NCI-H345 treated with DMSO at 0.1 percent for 48 hours (cell line): ENCODE results near the gene BTBD3.
A peak's percentile ranks its signal among the peaks of the same experiment; 100 is the strongest.

Experiments
- DNase-seq: peaks from one replicate; lab custom pipeline; 2025; ENCODE audit not compliant: unreplicated experiment; lab: John Stamatoyannopoulos, UW

The BTBD3 gene

DNA sequence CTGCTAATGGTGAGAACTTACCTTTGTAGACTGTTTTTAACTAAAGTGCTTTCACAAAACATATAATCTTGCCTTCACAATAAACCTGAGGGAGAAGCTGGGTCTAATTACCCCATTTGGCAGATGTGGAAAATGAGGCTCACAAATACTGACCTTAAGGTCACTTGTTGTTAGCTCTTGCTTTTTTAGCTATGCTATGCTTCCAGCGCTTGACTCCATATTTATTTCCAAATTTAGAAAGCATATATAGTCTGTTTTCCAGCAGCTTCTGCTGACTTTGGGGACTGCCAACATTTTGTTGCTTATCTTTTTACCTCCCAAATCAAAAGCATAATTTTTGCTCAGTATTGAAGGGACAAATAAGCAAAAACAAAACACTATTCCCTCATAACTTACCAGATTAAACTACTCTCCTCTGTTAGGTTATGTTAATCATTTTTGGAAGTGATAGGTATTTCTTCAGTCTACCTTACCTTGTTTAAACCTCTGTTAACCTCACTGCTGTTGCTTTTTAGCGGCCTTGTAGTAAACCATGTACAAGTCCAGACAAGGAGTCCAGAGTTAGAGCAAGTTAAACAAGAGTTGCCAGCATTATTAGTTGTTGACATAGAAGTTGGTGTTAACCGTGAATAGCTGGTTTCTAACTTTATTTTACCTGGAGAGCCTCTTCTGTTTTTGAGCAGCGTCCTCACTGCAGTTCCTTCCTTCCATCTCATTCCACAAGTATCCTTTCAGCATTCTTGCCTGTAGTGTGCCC lies 4.9 kb upstream of the BTBD3 start:
- no peak for DNase-seq

DNA sequence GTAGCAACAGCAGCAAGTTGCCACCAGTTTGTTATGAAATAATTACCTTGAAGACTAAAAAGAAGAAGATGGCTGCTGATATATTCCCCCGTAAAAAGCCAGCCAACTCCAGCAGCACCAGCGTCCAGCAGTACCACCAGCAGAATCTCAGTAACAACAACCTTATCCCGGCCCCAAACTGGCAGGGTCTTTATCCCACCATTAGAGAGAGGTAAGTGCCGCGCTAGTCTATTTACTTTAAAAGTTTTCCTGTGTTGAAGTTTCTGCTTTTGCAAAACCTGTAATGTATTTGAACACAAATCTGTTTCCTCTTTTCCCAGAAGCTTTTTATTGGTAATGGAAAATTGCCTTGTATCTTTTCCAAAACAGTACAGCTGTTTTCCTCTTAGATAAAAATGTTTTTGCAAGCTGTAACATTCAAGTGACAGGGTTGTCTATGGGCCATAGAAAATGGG lies 725 bp downstream of the BTBD3 start:
- DNase-seq = peak; percentile 24

DNA sequence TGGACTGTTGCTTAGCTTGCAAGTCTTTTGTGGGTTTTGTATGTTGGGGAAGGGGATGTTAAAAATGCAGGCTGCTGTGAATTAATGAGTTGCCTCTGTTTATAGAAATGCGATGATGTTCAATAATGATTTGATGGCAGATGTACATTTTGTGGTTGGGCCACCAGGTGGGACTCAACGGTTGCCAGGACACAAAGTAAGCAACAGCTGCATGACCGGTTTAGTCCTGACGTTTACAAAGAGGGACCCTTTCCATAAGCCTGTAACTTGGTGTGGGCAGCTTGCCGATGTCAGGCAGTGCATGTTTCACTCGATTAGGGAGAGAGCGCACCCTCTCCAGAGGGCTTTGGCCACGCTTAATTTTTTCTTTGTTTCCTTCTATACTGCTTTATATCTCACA lies 1.3 kb downstream of the BTBD3 start:
- peak; percentile 90 for DNase-seq

DNA sequence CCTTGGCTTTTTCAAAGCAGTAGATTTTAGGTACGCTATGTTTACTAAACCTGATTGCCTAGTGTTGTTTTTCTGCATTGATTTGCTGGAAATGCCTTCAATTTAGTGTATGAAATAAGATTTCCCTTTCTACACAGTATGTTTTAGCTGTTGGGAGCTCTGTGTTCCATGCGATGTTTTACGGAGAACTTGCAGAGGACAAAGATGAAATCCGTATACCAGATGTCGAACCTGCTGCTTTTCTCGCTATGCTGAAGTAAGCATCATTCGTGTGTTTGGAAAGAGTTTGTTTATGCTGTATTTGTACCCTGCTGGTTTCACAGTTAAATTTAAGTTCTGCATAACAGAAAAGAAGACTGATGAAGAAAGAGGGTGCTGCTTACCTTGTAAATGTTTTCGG lies 1.9 kb downstream of the BTBD3 start:
- DNase-seq = peak; percentile 36

DNA sequence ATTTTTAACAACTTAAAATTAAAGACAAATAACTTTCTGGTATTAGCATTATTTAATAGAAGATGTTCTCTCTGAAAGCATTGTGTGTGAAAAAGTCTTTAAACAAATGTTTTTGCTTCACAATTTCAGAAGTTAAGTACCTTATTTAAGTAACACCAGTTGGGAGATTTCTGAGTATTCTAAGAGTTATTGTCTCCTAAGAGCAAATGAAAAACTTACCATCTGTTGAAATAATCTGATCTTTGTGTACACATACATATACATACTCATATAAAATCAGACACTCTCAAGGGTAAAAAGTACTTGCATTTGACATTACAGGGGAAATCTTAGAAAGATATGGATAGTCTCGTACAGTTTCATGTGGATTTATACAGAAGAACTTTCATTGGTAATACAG lies 2.4 kb downstream of the BTBD3 start:
- DNase-seq = no peak

DNA sequence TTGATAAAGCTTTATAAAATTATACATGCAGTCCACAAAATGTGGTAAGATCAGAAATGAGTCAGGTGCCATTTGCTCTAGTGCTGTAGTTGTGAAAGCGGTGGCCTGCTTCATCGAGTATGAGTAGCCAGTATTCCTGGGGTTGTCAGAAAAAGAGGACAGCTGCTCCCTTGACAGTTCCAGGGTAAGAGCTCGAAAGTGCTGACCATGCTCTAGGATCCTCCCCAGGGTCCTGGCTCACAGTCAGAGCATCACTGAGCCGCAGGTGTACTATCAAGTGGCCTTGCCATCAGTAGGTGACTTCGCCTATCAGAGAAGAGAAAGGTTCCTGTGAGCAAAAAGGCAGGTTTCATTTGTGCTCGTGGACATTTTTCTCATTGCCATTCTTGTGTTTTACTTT lies 3.6 kb downstream of the BTBD3 start:
- peak; percentile 75 for DNase-seq

DNA sequence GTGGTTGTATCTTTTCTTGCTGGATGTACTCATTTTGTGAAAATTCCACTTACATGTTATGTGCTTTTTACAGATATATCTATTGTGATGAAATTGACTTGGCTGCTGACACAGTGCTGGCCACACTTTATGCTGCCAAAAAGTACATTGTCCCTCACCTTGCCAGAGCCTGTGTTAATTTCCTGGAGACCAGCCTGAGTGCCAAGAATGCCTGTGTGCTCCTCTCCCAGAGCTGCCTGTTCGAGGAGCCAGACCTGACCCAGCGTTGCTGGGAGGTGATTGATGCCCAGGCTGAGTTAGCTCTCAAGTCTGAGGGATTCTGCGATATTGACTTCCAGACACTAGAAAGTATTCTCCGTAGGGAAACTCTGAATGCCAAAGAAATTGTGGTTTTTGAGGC lies 4.9 kb downstream of the BTBD3 start:
- DNase-seq = no peak

DNA sequence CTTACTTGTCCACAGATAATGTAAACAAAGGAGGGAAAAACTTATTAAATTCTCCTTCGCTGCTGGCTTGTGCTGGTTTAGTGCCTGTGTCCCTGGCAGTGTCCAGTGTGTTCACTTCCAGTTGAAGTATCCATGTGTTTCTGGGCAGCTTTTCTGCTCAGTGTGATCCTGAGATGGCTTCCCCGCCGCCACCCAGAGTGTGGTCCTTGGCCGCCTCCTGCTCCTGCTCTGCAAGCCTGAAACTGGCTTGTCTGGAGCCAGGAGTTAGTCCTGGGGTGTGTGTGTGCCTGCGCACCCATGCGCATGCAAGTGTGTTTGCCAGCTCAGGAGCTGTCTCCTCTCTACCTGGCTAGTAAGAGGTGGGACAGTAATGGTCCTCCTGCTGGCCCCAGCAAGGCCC lies 7.2 kb downstream of the BTBD3 start:
- DNase-seq = no peak

DNA sequence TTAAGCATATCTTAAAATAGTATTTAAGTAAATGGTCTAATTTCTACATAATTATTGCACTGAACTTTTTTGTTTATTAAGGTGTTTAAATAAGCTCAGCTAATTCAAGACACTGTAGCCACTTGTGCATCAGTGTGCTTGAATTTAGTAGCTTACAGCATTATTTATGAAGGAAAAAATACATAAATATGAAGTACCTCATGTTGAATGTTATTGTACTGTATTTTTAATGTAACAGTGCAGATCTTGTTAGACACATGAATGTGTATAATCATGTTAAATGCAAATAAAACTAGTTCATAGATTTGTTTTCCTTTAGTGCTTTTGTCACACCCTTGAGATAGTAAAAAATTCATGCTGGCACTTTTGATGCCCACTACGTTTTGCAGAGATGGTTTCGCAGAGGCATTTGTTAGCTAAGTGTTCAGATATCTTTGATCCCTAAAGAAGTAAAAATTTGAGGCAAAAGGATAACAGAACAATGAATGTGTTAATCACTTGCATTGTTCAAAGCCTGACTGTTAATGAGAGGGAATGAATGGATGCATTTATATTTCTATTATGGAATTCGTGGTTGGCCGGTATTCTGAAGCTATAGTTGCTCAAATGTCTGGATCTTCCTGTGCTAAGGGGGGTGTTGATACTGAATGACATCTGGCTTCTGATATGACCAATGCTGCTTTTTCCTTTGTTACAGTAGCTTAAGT lies 8.8 kb downstream of the BTBD3 start:
- DNase-seq = no peak

DNA sequence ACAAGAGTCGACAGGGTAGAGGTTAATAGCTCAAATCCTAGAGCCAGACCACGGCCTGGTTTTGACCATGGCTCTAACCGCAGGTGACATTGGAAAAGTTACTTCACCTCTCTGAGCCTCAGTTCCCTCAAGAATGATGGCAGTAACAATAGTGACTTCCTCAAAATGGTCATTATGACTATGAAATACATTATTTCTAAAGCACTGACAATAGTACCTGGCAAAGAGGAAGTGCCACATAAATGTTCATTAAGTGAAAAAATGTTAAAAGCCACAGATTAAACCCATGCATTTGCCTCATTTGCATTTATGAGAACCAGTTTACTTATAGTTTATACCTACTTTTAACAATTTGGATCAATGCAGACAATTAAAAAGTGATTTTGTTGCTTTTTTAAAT lies 12.3 kb downstream of the BTBD3 start:
- DNase-seq = no peak

DNA sequence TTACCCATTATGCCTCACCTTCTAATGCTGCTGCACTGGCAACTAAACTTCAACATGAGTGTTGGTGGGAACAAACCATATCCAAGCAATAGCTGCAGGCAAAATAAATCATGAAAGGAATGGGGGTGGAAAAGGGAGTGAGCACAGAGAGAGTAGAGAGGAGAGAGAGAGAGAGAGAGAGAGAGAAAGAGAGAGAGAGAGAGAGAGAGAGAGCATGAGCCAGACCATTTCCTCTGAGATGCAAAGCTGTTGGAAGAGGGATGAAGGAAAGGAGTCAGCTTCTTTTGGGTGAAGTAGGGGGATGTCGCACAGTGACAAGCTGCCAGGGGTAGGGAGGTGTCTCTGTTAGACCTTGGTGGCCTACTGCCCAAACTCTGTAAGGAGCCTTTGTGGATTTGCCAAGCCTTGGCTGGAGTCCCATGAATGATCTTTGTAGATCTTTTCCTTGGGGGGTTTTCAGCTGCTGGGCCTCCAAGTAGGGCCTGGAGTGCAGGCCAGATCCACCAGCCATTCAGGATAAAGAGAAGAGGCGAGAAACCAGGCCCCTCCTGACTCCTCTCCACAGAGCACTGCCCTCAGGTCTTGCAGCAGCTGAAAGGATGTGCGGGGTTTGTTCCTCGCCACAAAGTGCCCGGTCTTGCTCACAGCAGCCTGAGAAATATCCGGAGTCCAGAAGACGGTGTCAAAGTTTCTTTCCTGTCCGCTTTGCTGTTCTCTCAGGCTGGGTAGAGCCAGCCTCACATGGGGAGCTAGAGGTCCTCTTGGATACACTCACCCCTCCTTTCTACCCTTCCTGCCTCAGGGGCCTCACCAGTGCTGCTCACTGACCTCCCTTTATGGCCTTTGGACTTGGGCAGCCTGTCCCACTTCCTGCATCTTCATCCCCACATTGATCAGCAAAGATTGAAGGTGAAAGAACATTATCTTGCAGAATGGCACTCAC lies 17.8 kb downstream of the BTBD3 start:
- no peak for DNase-seq

DNA sequence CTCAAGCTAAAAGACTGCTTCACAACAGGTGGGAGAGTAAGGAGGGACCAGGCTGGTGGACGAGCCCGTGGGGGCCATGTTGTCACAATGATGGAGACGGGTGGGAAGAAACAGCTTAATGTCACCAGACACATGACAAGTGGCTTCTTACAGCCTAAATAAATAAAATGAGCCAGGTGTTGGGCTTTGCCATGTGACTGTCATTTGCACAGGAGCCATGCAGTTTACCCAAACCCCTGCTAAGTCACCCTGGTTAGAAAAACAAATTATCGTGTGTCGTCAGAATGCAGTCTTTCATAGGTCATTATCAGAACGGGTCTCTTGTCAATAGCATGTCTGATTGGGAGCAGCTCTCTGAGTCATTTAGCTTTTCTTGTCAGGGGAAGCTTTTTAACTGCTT lies 18.5 kb downstream of the BTBD3 start:
- peak; percentile 99 for DNase-seq

DNA sequence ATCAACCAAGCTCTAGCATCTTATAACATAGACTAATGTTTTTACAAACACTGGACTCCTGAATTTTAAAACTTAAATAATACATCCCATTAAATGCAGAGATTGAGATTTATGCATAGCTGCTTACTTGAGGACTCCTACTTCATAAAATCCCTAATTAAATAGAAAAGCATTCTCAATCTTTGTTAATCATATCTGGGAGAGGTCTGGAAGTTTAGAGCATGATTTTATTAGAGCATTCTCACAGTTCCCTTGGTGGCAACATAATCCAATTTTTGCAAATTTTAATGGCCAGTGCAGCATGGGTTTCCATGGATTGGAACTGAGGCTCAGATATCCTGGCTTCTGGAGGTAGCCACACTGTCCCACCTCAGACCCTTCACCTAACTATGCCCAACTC lies 19.5 kb downstream of the BTBD3 start:
- DNase-seq = no peak

DNA sequence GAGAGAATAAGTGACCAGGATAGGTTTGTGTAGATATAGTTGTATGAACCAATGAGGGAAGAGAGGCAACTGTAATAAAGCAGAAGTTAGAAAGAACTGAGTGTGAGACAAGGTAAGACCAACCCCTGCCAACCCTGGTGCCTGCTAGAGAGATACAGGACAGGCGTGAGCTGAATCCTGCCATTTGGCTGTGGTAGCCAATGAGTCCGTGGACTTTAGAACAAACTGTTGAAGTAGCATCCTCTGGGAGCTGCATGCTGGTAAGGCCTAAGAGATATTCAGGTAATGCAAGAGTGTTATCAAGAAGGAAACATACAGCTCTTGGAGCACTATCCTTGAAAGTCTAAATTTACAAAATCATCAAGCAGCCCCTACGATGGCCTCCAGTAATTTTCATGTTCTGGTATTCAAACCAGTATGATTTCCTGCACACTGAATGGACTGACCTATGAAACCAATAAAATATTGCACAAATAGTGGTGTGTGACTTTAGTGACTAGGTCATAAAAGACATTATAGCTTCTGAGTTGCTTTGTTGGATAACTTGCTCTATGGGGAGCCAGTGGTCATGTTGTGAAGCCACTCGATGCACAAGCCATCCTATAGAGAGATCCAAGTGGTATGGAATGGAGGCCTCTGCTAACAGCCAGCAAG lies 24.0 kb downstream of the BTBD3 start:
- DNase-seq = no peak

DNA sequence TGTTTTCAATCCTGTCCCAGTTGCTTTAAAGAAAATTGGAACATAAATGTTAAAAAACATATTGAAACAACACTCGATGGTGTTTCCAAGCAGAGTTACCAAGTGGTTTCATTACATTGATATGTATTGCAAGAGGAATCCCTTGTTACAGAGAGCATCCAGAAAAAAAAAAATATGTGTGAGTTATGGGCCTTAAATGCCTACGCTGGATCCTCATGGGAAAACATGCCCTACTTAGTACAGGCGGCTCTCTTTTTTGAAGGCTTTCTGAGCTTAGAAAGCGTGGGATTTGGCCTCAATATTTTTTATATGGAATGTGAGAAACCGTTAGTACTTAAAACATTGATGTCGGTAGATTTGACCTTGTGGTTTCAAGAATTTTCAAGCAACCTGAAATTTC lies 26.1 kb downstream of the BTBD3 start:
- no peak for DNase-seq

DNA sequence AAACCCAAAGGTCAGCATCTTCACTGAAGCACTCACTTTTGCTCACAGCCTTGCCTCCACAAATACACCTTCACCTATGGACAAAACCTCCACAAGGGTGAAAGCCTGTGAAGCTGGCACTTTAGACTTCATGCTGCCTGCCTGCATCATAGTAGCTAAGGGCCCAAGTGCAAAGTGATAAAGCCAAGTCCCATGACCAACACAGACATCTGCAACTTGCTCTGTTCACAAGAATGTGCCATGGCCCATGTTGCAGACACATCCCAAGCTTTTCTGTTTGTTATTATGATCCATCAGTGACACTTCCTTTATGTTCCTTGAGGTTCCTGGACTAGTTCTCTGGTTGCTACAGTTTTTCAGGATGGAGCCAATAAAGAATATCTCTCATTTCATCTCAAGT lies 31.1 kb downstream of the BTBD3 start:
- no peak for DNase-seq

DNA sequence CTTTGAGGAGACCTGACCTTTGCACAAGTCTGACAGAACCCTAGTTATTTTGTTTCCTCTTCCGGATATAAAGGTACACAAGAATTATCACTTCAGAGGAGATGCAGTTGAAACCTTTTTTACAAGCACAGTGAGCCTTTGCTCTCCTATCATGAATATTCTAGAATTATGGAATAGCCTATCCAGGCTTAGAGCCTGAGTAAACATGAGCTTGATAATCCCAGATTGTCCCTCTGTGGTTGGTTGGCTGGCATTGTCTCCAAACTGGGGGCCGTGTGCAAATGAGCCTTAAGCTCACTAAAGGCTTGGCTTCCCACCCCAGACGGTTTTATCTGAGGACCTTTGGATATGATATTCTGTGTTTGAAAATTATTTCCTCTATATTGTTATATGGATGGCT lies 32.0 kb downstream of the BTBD3 start:
- DNase-seq = no peak

DNA sequence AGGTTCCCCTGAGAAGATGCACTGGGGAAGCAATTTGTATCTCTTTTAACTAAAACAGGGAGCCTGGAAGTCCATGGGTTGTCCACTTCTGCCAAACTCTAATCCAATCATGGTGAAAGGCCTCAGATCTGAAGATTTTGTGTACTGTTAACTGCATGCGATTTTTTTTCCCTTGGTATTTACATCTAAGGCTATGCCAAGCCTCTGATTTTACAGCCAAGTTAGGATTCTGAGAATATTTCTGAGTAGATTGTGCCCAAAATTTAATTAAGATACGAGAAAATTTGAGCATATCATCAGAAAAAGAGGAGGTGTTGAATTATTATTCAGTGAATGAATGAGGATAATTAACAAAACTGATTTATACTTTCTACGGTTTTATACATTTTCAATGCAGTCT lies 34.0 kb downstream of the BTBD3 start:
- no peak for DNase-seq

DNA sequence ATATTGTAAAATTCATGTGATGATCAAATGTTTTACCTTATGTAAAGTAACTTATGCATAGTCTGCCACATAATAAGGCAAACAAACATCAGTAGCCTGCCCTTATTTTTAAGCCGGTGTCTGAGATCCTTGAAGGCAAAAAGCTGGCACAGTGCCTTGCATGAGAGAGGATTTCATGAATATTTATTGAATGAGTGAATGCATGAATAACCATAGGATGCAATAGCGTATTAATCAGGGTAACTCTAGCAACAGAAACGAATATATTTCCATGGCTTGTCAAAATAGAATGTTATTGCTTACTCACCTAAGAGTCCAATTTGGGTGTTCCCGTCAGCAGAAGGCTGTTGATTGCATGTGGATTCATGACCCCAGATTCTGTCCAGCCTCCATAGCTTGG lies 34.9 kb downstream of the BTBD3 start:
- no peak for DNase-seq

DNA sequence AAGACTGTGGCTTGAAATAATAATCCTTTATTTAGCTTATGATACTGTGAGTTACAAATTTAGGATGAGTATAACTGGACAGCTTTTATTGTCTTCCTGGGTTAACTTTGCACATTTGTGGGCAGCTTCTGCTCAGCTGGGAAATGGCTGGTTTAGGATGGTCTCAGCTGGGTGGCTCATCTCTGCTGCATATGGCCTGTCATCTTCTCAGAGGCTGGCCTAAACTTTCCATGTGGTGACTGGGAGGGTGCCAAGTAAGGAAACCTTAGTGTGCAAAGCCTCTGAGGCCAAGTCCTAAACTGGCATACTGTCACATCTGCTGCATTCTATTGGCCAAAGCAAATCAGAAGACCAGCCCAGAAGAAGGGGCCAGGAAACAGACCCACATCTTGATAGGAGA lies 40.2 kb downstream of the BTBD3 start:
- DNase-seq = no peak

DNA sequence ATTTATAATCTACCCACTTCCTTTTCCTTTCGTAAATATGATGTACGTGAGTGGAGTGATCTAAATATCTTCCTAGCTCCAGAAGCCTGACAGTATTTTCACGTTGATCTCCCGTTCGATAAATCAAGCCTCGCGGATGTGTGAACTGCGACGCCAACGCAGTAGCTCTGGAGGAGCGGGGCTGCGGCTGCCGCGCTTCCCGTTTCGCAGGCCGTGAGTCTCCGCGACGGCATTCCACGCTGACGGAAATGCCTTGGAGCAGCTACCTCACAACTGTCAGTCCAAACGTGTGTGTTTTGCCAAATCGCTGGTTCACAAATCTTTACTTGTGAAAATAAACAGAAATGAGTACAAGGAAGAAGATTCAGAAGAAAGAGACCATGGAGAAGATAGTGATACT lies 41.2 kb downstream of the BTBD3 start:
- DNase-seq = no peak
